ENCODE measurements around the gene SLC12A9.

DNA sequence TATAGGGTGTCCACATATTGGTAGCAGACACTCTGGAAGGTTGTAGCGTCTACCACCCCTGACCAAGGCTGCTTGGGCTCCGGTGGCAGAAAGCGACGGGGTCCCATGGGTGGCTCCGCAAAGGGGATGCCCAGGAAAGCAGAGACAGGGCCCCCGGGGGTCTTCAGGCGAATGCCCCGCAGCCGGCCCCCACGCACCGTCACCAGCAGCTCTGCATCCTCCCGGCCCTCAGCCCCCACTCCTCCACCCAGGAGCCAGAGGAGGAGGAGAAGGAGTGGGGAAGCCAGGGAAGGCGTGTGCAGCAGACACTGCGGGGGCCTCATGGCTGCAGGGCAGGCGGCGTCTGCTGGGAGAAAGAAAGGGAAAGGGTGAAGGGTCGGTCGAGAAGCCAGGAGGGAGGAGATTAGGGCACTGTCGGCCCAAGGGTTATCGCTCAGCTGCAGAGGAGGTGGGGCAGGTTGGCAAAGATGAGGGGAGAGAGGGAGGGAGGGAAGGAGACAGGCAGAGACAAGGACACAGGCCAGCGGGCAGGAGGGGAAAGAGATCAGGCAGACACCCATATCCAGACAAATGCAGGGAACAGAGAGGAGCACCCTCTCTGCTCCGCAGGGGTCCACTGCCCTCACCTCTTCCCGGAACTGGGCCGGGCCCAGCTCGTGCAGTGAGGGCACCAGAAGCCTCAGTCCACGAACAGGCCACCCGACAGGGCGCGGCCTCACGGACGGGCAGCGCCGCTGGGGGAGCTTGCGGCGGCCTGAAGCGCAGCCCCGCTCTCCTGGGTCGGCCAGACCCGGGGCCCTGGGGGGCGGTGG, 41.6 kb downstream of the SLC12A9 start:
- TF ChIP-seq EZH2 (IDR thresholded peaks at IDR 0.05; ENCODE audit: insufficient read depth, low read length), result no peak
- TF ChIP-seq, protein P1, sequence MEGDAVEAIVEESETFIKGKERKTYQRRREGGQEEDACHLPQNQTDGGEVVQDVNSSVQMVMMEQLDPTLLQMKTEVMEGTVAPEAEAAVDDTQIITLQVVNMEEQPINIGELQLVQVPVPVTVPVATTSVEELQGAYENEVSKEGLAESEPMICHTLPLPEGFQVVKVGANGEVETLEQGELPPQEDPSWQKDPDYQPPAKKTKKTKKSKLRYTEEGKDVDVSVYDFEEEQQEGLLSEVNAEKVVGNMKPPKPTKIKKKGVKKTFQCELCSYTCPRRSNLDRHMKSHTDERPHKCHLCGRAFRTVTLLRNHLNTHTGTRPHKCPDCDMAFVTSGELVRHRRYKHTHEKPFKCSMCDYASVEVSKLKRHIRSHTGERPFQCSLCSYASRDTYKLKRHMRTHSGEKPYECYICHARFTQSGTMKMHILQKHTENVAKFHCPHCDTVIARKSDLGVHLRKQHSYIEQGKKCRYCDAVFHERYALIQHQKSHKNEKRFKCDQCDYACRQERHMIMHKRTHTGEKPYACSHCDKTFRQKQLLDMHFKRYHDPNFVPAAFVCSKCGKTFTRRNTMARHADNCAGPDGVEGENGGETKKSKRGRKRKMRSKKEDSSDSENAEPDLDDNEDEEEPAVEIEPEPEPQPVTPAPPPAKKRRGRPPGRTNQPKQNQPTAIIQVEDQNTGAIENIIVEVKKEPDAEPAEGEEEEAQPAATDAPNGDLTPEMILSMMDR (IDR thresholded peaks at IDR 0.05; ENCODE audit: insufficient read depth, low read depth, low read length), result no peak

All from astrocyte (in vitro differentiated cells and primary cell).